HG03520 (cell line): ENCODE results near the gene TIGD7.
A peak's percentile ranks its signal among the peaks of the same experiment; 100 is the strongest.

Experiments used
- ATAC-seq: cut with Tn5 transposase; IDR thresholded peaks from one replicate; pipeline ENCODE4 v1.9.1; 2021; ENCODE audit warnings: mild to moderate bottlenecking, moderate library complexity; ENCODE audit not compliant: unreplicated experiment

TIGD7 gene

DNA sequence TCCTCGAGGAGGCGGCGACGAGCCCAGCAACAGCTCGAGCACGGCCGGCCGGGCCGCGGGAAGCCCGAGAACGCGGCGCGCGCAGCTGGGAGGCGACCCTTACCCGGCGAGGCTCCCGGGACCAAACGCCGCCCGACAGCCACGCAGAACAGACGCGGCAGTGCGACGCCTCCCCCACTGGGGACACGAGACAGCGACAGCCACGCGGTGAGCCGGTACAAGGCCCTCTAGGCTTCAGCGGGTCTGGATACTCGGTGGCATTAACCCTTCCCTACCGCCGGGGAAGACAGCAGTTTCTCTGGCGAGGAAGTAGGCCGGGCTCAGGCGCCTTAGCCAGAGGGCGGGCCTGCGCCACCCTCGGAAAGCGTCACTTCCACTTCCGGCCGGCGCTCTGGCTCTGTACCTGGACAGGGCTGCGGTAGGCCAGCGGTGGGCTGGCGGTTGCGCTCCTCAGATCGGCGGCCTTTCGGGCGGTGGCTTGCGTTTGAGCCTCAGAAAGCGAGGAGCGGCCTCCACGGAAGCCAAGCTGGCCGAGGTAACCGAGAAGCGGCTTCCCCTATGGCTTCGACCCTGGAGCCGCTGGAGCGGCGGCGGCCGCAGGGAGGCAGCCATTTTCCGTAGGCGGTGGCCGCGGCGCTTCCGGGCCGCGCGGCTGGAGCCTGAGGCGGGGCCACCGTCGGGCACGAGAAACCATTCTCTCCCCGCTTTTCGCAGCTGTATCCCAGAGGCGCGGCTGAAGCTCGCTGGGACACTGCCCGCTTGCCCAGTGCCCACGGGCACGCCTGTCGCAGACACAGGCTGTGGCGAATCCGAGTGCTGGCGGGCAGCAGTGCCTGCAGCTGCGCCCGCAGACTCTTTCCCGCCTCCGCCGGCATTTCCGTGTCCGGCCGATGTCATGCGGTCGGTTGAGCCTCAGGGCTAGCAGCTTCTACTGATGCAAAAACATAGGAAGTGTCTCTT, at the start of gene TIGD7, which contains the start of gene ZNF75A:
Gene TIGD7 (minus strand): TSS at position 322 of the 960 bp plus-strand sequence. CDS start 4,816 bp downstream, outside the sequence.
Gene ZNF75A (plus strand): TSS at position 389 of the 960 bp plus-strand sequence. CDS start 2,932 bp downstream, outside the sequence.
- peak; percentile 89 for ATAC-seq

DNA sequence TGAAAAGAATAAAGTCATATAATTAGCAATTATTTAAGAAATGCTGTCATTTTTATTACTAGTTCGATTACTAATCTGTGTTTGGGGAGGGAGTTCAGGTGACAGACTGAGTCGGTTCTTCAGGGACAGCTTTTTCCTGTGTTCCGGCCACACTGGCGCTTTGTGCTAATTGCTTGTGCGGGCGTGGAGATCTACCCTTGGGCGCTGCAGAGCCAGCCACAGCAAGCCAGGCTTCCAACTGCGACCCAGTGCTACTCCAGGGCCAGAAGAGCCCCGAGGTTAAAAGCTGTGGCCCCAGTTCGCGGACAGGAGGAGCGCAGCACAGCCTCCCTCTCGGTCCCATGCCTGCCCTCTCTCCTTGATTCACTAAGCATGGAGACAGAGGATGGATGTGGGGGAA, 43.9 kb upstream of the TIGD7 start:
- ATAC-seq, result no peak

- ATAC-seq, result no peak
Observed at GRCh38 chr16:3348547-3349167, 43.4 kb upstream of the TIGD7 start.

DNA sequence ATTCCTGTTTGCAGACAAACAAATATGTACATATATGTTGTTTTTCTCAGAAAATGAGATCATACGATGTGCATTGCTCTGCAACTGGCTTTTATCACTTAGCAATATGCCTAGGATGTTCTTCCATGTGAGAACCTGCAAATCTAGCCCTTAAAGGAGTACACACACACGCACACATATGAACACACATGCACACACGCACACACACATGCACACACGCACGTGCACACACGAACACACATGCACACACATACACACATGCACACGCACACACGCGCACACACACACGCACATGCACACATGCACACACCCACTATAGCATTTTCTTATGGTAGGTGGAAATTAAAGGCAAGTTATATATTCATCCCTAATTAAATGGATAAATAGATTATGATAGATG, 42.4 kb upstream of the TIGD7 start:
- no peak for ATAC-seq

- ATAC-seq, result no peak
Observed at GRCh38 chr16:3346041-3346440, 40.8 kb upstream of the TIGD7 start.

DNA sequence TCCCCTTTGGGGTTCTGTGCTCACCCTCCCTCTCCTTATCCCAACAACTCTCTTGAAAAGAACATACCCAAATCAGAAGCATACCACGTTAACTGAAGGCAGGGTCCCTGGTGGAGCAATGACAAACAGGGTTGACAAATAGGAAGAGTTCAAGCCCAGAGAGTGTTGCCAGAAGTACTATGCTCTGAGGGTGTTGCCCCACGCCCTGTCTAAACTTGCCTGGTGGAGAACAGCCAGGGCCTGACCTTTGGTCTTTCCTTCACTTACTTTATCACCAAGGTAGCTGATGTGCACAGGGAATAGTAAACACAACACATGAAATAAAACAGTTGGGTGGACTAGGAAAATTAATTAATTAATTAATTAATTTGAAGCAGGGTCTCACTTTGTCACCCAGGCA, 23.4 kb upstream of the TIGD7 start:
- no peak for ATAC-seq

- no peak for ATAC-seq
Observed at GRCh38 chr16:3328104-3328503, 22.9 kb upstream of the TIGD7 start.

DNA sequence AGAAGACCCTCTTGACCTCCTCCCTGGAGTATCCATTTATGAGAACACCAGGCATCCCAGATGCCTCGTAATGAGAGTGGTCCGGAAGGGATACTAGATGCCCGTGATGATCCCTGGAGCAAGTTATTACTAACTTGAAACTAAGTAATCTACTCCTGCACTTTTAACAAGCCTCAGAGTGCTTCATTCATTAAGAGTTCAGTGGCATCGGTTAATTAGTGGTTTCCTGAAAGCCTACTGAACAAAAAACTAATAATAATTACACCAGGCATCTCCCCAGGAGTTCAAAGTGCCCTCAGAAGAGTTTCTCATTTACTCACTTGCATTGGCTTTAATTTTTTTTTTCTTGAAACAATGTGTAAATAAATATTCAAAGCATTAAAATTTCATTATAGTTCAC, 22.3 kb upstream of the TIGD7 start:
- no peak for ATAC-seq

GRCh38 chr16:3321816-3322215, 16.6 kb upstream of the TIGD7 start:
- no peak for ATAC-seq

- no peak for ATAC-seq
Observed at GRCh38 chr16:3317315-3317999, 12.2 kb upstream of the TIGD7 start.

DNA sequence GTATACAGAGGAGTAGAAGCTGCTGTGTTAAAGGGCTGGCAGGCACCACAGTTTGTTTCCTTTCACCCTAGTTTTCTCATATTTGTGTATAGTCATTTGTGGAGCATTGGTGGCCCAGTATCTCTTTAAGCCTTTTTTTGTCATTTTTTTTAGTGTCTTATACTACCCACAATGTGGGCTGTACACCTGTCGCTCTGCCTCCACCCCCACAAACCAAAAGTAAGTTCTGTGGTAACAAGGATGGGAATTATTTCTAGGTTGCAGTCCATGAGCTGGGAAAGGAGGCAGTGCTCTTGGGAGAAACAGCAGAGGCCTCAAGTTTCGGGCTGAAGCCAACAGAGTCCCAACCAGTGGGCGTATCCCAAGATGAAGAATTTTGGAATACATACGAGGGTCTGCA, 6.3 kb upstream of the TIGD7 start:
- no peak for ATAC-seq

DNA sequence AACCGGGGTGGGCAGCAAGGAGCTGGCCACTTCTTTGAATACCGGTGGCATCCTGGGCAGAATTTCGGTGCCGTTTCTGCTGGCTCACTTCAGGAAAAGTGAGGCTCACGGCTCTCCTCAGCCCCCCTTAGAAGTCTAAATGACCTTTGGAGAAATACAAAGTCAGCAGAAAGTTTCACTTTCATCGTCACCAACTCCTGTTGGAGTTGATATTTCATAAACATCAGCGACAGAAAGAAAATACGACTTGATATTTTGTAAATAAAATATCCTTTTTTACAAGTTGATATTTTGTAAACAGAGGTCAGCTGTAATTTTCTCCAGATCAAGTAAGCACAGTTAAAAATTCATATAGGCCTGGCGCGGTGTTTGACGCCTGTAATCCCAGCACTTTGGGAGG, 848 bp upstream of the TIGD7 start:
- ATAC-seq, result no peak

DNA sequence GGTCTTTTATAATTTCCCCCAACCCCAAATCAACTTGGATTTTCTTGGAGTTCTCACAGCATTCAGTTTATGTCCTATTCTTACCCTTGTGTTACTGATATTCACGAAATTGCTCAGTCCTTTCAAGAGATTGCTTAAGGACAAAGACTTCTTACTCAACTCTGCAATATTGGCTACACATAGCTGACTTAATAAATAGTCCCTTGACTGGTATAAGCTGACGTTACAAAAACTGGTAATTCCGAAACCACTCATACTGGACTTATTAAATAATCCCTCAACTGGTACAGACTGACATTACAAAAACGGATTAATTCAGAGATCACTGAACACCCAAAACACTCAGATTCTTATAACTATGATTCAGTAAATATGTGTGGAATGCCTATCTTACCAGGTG, 860 bp downstream of the TIGD7 start:
- ATAC-seq, result no peak

- no peak for ATAC-seq
Observed at GRCh38 chr16:3295783-3296182, 9.4 kb downstream of the TIGD7 start.

- no peak for ATAC-seq
Observed at GRCh38 chr16:3295209-3295608, 10.0 kb downstream of the TIGD7 start.

GRCh38 chr16:3292604-3293003, 12.6 kb downstream of the TIGD7 start:
- ATAC-seq, result no peak

DNA sequence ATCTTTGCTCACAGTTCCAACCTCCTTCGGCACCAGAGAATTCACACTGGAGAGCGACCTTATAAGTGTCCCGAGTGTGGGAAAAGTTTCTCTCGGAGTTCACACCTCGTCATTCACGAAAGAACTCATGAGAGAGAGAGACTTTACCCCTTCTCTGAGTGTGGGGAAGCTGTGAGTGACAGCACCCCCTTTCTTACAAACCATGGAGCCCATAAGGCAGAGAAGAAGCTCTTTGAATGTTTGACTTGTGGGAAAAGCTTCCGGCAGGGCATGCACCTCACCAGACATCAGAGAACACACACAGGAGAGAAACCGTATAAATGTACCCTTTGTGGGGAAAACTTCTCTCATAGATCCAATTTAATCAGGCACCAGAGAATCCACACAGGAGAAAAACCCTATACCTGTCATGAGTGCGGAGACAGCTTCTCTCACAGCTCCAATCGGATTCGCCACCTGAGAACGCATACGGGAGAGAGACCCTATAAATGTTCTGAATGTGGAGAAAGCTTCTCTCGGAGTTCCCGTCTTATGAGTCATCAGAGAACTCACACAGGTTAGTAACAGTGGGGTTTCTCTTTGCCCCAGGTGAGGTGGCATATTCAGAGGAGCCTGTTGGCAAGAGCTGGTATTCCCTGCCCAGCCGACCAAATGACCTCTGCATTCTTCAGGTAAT, 15.1 kb downstream of the TIGD7 start:
- no peak for ATAC-seq

- no peak for ATAC-seq
Observed at GRCh38 chr16:3285131-3285530, 20.1 kb downstream of the TIGD7 start.

DNA sequence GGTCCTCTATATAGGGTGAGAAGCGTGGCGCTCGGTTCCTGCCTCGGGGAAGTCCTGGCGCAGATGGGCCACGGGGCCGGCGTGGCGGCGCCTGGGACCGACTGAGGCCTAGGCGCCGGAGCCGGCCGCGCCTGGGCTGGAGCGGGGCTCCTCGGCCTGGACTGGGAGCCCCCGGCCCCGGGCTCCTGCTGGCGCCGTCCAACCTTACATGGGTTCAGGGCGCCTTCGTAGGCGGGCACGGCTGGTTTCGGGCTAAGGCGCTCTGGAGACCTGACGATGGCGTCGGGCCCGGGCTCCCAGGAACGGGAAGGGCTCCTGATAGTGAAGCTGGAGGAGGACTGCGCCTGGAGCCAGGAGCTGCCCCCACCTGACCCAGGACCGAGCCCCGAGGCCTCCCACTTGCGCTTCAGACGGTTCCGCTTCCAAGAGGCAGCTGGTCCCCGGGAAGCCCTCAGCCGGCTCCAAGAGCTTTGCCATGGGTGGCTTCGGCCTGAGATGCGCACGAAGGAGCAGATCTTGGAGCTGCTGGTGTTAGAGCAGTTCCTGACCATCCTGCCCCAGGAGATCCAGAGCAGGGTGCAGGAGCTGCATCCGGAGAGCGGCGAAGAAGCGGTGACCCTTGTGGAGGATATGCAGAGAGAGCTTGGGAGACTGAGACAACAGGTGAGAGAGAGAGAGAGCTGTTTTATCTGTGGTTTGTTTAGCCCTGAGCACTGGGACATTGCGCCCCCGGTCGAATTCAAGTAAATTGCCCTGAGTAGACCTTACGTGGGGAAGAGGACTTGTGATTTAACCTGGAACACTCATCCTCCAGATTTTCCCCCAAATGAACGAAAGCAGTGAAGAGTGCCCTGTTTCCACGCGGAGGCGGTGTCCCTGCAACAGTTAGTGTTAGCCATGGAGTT, 21.4 kb downstream of the TIGD7 start:
- no peak for ATAC-seq
